Keratinocyte (primary cell): ENCODE results near the gene NPAS3.

Experiments used
- EZH2 ChIP-seq: IDR thresholded peaks from one replicate; pipeline ENCODE4 v1.6.1; 2012; ENCODE audit warnings: inconsistent platforms, mild to moderate bottlenecking, low read length, moderate library complexity
- TF ChIP-seq, protein P1 (sequence below), 3 experiments: IDR thresholded peaks in 1 of 3; conservative IDR thresholded peaks in 1 of 3; optimal IDR thresholded peaks in 1 of 3; 2 replicates in 2 of 3; 3 replicates in 1 of 3; pipeline versions ENCODE3 to v1.5.1; 2011; ENCODE audit warnings: low read length in 3 of 3, mild to moderate bottlenecking in 3 of 3, moderate library complexity in 2 of 3, control low read depth in 1 of 3, inconsistent platforms in 1 of 3; ENCODE audit not compliant: insufficient read depth in 2 of 3; ENCODE audit errors: extremely low read depth in 1 of 3

DNA sequence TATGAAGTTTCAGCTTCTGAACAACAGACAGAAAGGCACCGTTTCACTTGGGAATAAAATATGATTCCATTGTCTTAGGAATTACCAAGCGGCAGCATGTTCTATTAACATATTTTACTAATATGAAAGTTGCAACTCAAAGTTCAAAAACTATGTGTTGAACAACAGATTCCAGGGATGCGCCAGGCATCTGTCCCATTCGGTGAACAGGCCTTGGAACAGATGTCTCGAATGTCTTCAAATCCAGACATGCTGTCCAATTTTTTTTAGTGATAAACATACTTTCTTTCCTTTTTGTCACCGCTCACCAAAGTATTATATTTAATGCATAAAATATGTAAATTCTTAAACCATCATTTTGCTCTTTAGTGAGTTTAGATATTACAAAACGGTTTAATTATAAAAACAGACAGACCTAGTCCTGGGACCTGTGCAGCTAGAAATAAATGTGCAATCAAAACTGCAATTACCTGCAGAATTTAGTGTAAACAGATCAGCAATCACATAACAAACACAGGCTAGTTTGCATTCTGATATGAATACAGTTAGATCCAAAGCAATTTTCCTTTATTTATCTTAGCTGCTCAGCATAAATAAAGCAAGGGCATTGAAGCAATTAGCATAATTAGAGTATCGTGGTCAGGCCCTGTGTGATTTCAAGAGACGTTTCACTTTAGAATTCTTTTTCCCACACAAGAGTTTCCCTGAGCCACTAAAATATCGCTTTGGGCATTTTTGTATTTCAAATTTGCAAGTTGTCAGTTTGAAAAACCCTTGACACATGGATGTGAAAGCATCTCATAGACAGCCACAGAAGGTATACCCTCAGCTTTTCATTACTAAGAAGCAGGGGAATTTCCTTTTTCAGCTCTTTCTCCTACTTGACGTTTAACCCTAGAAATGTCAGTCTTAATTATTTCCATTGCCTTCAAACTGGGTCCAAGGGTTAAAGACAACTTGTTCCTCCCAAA, 591.4 kb downstream of the NPAS3 start:
- TF ChIP-seq, protein P1, sequence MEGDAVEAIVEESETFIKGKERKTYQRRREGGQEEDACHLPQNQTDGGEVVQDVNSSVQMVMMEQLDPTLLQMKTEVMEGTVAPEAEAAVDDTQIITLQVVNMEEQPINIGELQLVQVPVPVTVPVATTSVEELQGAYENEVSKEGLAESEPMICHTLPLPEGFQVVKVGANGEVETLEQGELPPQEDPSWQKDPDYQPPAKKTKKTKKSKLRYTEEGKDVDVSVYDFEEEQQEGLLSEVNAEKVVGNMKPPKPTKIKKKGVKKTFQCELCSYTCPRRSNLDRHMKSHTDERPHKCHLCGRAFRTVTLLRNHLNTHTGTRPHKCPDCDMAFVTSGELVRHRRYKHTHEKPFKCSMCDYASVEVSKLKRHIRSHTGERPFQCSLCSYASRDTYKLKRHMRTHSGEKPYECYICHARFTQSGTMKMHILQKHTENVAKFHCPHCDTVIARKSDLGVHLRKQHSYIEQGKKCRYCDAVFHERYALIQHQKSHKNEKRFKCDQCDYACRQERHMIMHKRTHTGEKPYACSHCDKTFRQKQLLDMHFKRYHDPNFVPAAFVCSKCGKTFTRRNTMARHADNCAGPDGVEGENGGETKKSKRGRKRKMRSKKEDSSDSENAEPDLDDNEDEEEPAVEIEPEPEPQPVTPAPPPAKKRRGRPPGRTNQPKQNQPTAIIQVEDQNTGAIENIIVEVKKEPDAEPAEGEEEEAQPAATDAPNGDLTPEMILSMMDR (optimal IDR thresholded peaks at IDR 0.05 in 1 of 3, IDR thresholded peaks at IDR 0.05 in 1 of 3, conservative IDR thresholded peaks at IDR 0.05 in 1 of 3; ENCODE audit: extremely low read depth in 1 of 3, insufficient read depth in 2 of 3, low read length in 3 of 3) = no peak
- no peak for TF ChIP-seq EZH2
